HG03460 (cell line): Measurements from ENCODE around the gene REEP6.
"Not testable (repeated sequence)": the region's sequence is repeated elsewhere in the genome, so short reads cannot be mapped to it uniquely, and the experiment has no call there.

Source experiments
- ATAC-seq: cut with Tn5 transposase; IDR thresholded peaks from one replicate; pipeline ENCODE4 v1.9.1; 2021; ENCODE audit not compliant: unreplicated experiment

REEP6 gene

GRCh38 chr19:1522061-1522460, 31.1 kb downstream of the REEP6 start:
- ATAC-seq, result no peak

- no peak for ATAC-seq
Measured at GRCh38 chr19:1522838-1523237, 31.9 kb downstream of the REEP6 start.

- ATAC-seq, result no peak
Measured at GRCh38 chr19:1523412-1524286, 32.7 kb downstream of the REEP6 start, which contains the start of gene PLK5. TSS of gene PLK5 (plus strand) at chr19:1524077. CDS start at chr19:1526997, 2,920 bp downstream.

DNA sequence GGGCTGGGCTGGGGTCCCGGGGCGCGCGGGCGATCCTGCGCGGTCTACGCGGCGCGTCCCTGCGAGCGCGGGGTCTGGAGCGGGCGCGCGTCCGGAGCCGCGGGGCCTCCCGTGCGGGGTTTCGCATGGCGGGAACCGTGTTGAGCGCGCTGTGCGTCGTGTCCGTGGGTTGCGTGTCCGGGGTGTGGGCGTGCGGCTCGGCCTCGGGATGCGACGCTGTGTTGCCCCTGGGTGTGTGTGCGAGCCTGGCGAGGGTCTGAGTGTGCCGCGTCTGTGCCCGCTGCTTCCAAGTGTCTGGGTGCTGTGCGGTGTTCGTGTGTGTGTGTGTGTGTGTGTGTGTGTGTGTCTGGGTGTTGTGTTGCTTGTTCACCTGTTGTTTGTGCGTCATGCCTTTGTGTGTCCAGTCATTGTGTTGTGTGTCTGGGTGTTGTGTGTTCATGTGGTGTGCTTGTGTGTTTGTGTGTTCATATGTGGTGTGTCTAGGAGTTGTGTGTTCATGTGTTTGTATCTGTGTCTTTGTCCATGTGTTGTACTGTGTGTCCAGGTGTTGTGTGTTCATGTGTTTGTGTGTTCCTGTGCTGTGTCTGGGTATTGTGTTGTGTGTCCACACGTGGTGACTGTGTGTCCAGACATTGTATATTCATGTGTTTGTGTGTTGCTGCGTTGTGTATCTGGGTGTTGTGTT, 33.4 kb downstream of the REEP6 start:
- no peak for ATAC-seq

GRCh38 chr19:1524972-1525325, 34.0 kb downstream of the REEP6 start:
- ATAC-seq, result no peak

GRCh38 chr19:1525343-1525742, 34.4 kb downstream of the REEP6 start:
- no peak for ATAC-seq

- no peak for ATAC-seq
Measured at GRCh38 chr19:1526066-1526778, 35.2 kb downstream of the REEP6 start.

GRCh38 chr19:1526979-1527649, 36.1 kb downstream of the REEP6 start:
- no peak for ATAC-seq

- no peak for ATAC-seq
Measured at GRCh38 chr19:1527650-1528309, 36.8 kb downstream of the REEP6 start.

- no peak for ATAC-seq
Measured at GRCh38 chr19:1528596-1529429, 37.8 kb downstream of the REEP6 start.

DNA sequence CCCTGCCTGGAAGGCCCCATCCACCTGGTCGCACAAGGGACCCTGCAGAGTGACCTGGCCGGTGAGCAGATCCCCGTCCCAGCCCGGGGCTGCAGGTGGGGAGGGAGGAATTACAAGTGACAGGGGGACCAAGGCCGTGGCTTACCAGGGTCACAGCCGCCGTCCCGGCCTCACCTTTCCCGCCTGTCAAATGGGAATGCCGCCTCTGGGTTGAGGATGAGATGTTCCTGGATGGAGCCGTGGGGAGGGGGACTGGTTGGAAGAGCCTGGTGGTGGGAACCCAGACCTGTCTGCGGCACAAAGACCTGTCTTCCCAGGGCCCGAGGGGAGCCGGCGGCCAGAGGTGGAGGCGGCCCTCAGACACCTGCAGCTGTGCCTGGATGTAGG, 38.4 kb downstream of the REEP6 start:
- no peak for ATAC-seq

GRCh38 chr19:1530856-1531255, 39.9 kb downstream of the REEP6 start:
- not testable (repeated sequence) for ATAC-seq

GRCh38 chr19:1531587-1531986, 40.6 kb downstream of the REEP6 start:
- ATAC-seq, result no peak

DNA sequence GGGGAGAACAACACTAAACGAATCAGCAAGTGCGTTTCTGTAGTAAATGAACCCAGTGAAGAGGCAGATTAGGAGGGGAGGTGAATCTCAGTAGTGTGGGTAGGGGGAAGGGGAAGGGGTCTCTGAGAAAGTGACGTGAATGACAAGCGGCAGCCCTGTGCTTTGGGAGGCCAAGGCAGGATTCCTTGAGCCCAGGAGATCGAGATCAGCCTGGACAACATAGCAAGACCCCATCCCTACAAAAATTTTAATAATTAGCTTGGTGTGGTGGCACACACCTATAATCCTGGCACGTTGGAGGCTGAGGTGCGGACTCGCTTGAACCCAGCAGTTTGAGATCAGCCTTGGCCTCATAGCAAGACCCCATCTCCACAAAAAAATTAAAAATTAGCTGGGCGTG, 41.0 kb downstream of the REEP6 start:
- ATAC-seq, result no peak

- ATAC-seq, result no peak
Measured at GRCh38 chr19:1533510-1534150, 42.6 kb downstream of the REEP6 start.

DNA sequence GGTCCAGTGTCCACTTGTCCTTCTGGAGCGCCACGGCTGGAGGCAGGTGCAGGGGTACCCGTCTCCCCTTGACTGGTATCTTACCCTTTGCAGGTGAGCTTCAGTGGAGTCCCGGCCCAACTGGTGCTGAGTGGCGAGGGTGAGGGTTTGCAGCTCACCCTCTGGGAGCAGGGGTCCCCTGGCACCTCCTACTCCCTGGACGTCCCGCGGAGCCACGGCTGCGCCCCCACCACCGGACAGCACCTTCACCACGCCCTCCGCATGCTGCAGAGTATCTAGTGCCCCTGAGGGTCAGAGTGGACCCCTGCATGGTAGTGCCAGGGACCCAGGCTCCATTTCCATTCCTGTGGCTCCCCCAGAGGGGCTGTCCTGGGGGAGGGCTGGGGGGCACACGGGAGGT, 44.0 kb downstream of the REEP6 start:
- ATAC-seq, result no peak

GRCh38 chr19:1535699-1536098, 44.7 kb downstream of the REEP6 start:
- ATAC-seq, result not testable (repeated sequence)

DNA sequence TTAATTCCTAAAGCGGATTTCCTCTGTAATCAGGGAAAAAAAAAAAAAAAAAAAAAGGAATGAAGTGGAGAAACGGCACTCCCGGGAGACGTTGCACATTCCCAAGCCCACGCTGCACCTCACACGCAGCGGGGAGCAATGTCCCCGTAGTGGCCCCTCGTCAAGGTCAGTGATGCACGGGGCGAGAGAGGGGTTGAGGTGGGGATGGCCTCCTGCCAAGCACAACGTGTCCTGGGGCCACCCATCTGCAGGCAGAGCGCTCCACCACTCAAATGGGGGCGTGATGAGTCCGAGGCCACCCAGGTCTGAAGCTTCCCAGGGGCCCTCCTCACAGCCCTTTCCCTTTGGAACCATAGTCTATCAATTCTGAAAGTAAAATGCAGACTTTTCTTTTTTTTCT, 48.0 kb downstream of the REEP6 start:
- ATAC-seq, result no peak

GRCh38 chr19:1539749-1540148, 48.8 kb downstream of the REEP6 start:
- ATAC-seq, result not testable (repeated sequence)
